GM19043 (cell line): ENCODE data around the gene LAT.
"Not testable (repeated sequence)": the region's sequence is repeated elsewhere in the genome, so short reads cannot be mapped to it uniquely, and the experiment has no call there.

Experiments
- ATAC-seq: cut with Tn5 transposase; IDR thresholded peaks from one replicate; pipeline ENCODE4 v1.9.1; 2021; ENCODE audit warnings: low read depth; ENCODE audit not compliant: unreplicated experiment

Gene LAT

GRCh38 chr16:29004496-29005139 is 19.8 kb downstream of the LAT start:
- ATAC-seq, result not testable (repeated sequence)

- no peak for ATAC-seq
Observed at GRCh38 chr16:29007730-29008593, 23.1 kb downstream of the LAT start.

- no peak for ATAC-seq
Observed at GRCh38 chr16:29009050-29009837, 24.4 kb downstream of the LAT start.

GRCh38 chr16:29009838-29010166 is 24.9 kb downstream of the LAT start:
- no peak for ATAC-seq

GRCh38 chr16:29011112-29011511 is 26.3 kb downstream of the LAT start:
- ATAC-seq, result no peak

- ATAC-seq, result no peak
Observed at GRCh38 chr16:29011851-29012250, 27.0 kb downstream of the LAT start.

- no peak for ATAC-seq
Observed at GRCh38 chr16:29012913-29013553, 28.2 kb downstream of the LAT start.

GRCh38 chr16:29014561-29015069 is 29.8 kb downstream of the LAT start:
- no peak for ATAC-seq

GRCh38 chr16:29022196-29022595 is 37.3 kb downstream of the LAT start:
- no peak for ATAC-seq

- no peak for ATAC-seq
Observed at GRCh38 chr16:29023279-29024277, 38.7 kb downstream of the LAT start.

- ATAC-seq, result no peak
Observed at GRCh38 chr16:29024278-29024677, 39.4 kb downstream of the LAT start.

GRCh38 chr16:29025218-29025617 is 40.4 kb downstream of the LAT start:
- no peak for ATAC-seq

GRCh38 chr16:29025735-29026134 is 40.9 kb downstream of the LAT start:
- no peak for ATAC-seq

GRCh38 chr16:29028457-29029167 is 43.8 kb downstream of the LAT start:
- ATAC-seq, result no peak

GRCh38 chr16:29029168-29029994 is 44.5 kb downstream of the LAT start:
- ATAC-seq, result no peak

GRCh38 chr16:29030086-29030840 is 45.4 kb downstream of the LAT start:
- ATAC-seq, result no peak
